Stimulated activated CD4-positive, alpha-beta T cell treated with anti-CD3 and anti-CD28 coated beads, TNF-alpha, amount 100 ng/mL, for 1 hour (primary cell): Measurements from ENCODE around the gene WDR49.
"Not testable (repeated sequence)": the region's sequence is repeated elsewhere in the genome, so short reads cannot be mapped to it uniquely, and the experiment has no call there.

Source experiments
- DNase-seq, 3 donors: peaks; one replicate each; pipeline ENCODE4 v3.0.0-alpha.2; 2020; ENCODE audit warnings: low read depth in 3 of 3, low spot score in 1 of 3

The WDR49 gene

GRCh38 chr3:167615030-167615429 lies 38.7 kb downstream of the WDR49 start:
- no peak for DNase-seq

DNA sequence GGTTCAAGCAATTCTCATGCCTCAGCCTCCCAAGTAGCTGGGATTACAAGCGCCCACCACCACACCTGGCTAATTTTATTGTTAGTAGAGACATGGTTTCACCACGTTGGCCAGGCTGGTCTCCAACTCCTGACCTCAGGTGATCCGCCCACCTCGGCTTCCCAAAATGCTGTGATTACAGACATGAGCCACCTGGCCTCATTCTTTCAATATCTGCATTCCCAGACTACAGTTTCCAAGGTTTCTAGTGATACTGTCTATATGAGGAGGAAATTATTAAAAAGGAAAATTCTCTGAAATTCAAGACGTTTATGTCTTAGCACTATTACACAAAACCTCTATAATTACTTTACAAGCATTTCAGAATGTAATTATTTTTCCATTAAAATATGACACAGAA lies 39.5 kb downstream of the WDR49 start:
- not testable (repeated sequence) for DNase-seq

GRCh38 chr3:167611718-167612117 lies 42.0 kb downstream of the WDR49 start:
- no peak for DNase-seq

- no peak for DNase-seq
Measured at GRCh38 chr3:167609156-167609555, 44.6 kb downstream of the WDR49 start.

DNA sequence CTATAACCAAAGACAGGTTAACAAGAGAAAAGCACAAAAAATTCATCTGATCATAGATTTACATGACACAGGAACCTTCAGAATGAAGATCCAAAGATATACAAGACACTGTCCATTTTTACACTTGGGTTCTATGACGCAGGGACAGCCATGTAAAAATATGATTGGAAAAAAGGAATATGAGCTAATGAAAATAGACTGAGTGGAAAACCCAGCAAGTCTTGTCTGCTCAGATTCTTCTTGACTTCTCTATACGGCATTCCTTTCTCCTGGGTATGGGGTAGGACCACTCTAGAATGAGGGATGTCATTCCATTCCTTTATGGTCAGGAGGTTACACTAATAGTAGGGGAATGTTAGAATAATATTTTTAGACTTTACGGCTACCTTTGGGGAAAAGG lies 46.9 kb downstream of the WDR49 start:
- no peak for DNase-seq

GRCh38 chr3:167605871-167606270 lies 47.9 kb downstream of the WDR49 start:
- no peak for DNase-seq

GRCh38 chr3:167602041-167602440 lies 51.7 kb downstream of the WDR49 start:
- no peak for DNase-seq

DNA sequence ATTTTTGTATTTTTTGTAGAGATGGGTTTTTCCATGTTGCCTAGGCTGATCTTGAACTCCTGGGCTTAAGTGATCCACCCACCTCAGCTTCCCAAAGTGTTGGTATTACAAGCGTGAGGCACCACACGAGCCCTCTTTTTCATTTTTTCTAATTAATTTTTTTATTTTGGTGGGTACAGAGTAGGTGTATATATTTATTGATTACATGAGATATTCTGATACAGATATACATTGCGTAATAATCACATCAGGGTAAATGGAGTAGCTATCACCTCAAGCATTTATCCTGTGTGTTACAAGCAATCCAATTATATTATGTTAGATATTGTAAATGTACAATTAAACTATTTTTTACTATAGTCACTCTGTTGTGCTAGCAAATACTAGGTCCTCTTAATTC lies 66.1 kb downstream of the WDR49 start:
- no peak for DNase-seq

DNA sequence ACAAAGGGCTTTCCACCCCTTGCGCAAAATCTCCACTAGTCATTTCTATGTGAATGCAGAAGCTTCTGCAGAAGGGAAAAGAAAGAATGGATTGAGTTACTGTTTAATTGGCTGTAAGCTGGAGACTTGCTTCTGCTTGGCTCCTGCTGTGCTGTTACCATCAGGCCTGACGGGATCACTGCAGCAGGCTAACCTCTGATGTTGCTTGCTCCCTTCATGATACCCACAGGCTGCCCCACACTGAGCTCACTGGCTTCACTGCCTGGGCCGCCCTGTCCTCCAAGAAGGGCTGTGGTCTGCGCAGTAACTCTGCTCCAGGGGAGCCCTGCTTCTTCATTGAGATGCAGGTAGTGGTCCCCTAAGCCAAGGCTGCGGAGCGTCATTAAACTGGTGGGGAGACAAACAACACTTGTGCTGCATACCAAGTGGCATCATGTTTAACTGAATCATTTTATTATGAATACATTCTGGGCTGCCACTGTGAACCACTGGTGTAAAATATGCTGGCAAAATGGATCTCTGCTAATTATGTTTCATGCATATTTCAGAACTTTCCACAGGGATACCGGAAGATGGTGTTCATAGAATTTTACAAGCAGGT lies 78.6 kb downstream of the WDR49 start:
- no peak for DNase-seq

DNA sequence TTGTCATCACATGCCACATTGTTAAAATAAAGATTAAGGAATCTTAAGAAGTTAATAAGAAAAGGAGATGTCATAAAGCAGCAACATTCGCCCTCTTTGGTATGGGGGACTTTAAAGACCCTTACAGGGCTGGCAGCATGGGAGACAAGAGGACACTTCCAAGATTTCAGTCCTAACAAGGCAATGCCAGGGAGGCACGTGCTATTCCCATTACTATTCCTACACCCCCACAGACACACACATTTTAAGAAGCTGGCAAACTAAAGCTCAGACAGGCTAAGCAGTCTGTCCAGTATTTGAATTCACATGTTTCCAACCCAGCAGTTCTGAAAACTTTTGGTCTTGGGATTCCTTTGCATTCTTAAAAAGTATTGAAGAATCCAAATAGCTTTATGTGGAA lies 80.8 kb downstream of the WDR49 start:
- DNase-seq: no peak

- no peak for DNase-seq
Measured at GRCh38 chr3:167568634-167569033, 85.1 kb downstream of the WDR49 start.

GRCh38 chr3:167565489-167565888 lies 88.3 kb downstream of the WDR49 start:
- no peak for DNase-seq

DNA sequence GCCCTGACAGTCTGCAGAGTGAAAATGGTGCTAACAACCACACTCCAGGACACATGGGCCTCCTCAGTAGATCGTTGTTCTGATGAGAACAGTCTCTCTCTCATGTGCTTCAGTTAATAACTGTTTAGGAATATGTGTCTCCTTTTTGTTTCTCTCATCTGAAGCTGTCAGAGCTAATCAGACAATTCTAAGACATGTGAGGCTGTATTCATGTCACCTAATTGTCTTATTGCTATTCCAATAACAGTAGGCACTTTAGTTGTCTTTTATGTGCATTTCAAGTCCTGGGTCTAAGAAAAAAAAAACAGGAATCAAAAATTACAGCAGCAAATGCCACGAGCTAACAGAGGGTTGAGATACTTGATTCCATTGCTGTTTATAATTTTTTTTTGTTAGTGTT lies 89.1 kb downstream of the WDR49 start:
- no peak for DNase-seq

- no peak for DNase-seq
Measured at GRCh38 chr3:167559924-167560323, 93.8 kb downstream of the WDR49 start.

- no peak for DNase-seq
Measured at GRCh38 chr3:167554898-167555297, 98.8 kb downstream of the WDR49 start.

DNA sequence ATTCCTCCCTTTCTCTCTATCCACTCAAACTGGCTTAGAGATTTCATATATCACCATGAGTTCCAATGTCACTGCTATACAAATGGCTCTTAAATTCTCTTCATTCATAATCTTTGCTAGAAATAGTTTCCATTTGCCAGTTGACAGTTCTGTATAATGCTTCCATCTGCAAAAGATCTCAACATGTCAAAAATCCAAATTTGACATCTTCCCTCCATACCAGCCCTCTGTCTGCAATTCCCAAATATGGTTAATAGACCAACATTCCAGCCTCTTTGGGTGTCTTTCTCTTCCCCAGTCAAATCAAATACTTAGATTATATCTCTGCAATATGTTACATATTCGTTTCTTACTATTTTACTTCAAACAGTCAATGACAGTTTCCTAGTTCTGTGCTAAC lies 115.7 kb downstream of the WDR49 start:
- no peak for DNase-seq

DNA sequence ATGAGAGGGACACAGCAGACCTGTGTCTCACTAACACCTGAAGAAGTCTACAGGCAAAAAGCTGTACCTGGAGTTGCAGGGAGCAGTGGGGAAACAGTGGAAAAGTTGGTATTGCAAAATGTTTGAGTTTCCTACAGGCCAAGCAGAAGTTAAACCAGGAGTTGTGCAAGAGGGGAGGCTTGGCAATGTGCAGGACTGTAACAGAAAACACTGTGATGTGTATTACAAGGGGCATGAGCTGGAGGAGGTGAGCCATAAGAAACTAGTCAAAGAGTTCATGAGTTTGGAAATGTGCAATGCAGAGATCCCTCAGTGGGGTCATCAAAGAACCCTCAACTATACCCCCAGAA lies 132.8 kb downstream of the WDR49 start:
- no peak for DNase-seq

DNA sequence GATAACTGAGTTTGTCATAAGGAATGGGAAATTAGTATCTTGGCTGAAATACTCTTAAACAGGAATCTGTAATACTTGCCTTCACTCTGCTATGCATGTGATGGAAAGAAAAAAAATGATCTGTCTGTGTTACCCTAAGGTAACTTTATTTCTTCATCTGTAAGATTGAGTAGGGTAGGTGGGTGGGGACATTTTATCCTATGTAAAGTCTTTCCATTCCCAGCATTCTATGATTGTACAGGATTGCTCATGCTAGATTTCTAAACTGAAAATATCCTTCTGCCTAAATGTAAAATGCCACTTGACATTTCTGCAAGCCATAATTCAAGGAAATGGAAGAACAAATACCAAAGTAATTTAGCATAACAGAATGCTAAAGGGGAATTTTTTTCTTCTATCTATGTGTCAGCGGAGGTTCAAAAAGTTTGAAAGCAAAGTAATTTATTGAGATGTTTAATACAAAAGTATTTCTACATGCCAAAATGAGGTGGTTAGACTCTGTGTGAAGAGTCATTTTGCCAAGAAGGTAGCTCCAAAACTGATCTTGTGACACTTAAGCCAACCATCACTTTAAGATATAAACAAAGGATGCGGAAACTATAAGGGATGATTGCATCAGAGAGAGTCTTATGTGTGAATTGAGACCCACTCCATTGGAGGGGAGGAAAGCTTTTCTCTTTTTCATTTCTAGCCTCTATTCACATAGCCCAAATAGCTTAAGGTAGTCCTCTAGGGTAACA lies 133.3 kb downstream of the WDR49 start:
- DNase-seq: no peak

- DNase-seq: no peak
Measured at GRCh38 chr3:167507954-167508353, 145.8 kb downstream of the WDR49 start.

DNA sequence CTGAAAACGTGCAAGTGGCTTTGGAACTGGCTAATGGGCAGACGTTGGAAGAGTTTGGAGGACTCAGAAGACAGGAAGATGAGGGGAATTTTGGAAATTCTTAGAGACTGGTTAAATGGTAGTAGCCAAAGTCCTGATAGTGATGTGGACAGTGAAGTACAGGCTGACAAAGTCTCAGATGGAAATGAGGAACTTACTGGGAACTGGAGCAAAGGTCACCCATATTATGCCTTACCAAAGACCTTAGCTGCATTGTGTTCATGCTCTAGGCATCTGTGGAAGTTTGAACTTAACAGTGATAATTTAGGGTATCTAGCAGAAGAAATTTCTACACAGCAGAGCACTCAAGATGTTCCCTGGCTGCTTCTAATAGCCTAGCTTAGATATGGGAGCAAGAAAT lies 151.3 kb downstream of the WDR49 start:
- no peak for DNase-seq

DNA sequence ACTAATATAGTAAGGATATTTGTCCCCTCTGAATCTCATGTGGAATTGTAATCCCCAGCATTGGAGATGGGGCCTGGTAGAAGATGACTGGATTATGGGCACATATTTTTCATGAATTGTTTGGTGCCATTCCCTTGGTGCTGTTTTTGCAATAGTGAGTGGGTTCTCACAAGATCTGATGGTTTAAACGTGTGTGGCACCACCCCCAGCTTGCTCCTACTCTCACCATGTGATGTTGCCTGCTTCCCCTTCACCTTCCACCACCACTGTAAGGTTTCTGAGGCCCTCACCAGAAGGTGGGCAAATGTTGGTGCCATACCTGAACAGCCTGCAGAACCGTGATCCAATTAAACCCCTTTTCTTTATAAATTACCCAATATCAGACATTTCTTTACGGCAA lies 151.8 kb downstream of the WDR49 start:
- DNase-seq: no peak

DNA sequence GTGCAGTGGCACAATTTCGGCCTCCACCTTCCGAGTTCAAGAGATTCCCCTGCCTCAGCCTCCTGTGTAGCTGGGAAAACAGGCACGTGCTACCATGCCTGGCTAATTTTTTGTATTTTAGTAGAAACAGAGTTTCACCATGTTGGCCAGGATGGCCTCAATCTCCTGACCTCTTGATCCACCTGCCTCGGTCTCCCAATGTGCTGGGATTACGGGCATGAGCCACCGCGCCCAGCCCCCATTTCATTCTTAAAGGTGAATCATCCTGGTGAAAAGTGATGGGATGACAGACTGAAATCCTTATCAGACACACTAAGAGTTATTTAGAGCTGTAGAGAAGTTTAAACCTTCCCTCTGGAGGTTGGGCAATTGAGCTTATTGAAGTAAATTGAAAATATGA lies 155.8 kb downstream of the WDR49 start:
- no peak for DNase-seq

- no peak for DNase-seq
Measured at GRCh38 chr3:167493244-167493643, 160.5 kb downstream of the WDR49 start.
